Ramos (cell line): Measurements from ENCODE around the gene NNAT.

Experiments
- in situ Hi-C: fragments of 300-500 bp; cut with MboI; formaldehyde crosslinking; loops from one replicate; pipeline ENCODE4 v1.14.3; 2022; ENCODE audit warnings: low sequenced_read_pairs; ENCODE audit not compliant: unreplicated experiment

The NNAT gene

GRCh38 chr20:37501940-37502339, 19.1 kb upstream of the NNAT start:
- in situ Hi-C loops, result no loop called here

GRCh38 chr20:37502654-37503053, 18.4 kb upstream of the NNAT start:
- in situ Hi-C loops, result no loop called here

GRCh38 chr20:37503256-37503927, 17.7 kb upstream of the NNAT start:
- in situ Hi-C loops, result no loop called here

GRCh38 chr20:37504404-37505096, 16.5 kb upstream of the NNAT start:
- in situ Hi-C loops, result no loop called here

- in situ Hi-C loops, result no loop called here
Observed at GRCh38 chr20:37505263-37506151, 15.5 kb upstream of the NNAT start.

GRCh38 chr20:37506152-37506725, 14.8 kb upstream of the NNAT start:
- in situ Hi-C loops, result no loop called here

GRCh38 chr20:37510226-37510625, 10.8 kb upstream of the NNAT start:
- in situ Hi-C loops, result no loop called here

- in situ Hi-C loops, result no loop called here
Observed at GRCh38 chr20:37511610-37512275, 9.3 kb upstream of the NNAT start.

- in situ Hi-C loops, result no loop called here
Observed at GRCh38 chr20:37513779-37514359, 7.2 kb upstream of the NNAT start.

- in situ Hi-C loops, result no loop called here
Observed at GRCh38 chr20:37515876-37516275, 5.2 kb upstream of the NNAT start.

- in situ Hi-C loops, result no loop called here
Observed at GRCh38 chr20:37516811-37517750, 4.0 kb upstream of the NNAT start.

- in situ Hi-C loops, result no loop called here
Observed at GRCh38 chr20:37518059-37518458, 3.0 kb upstream of the NNAT start.

- in situ Hi-C loops, result no loop called here
Observed at GRCh38 chr20:37518606-37519507, 2.2 kb upstream of the NNAT start.

GRCh38 chr20:37519508-37520418, 1.3 kb upstream of the NNAT start:
- in situ Hi-C loops, result no loop called here

- in situ Hi-C loops, result no loop called here
Observed at GRCh38 chr20:37520419-37520955, 563 bp upstream of the NNAT start.

- in situ Hi-C loops, result no loop called here
Observed at GRCh38 chr20:37522260-37523011, 1.4 kb downstream of the NNAT start.
